Stimulated activated CD4-positive, alpha-beta T cell treated with anti-CD3 and anti-CD28 coated beads, Interleukin-15, amount 100 ng/mL, for 1 hour (primary cell): ENCODE measurements around the gene AMN.

Experiments used
- DNase-seq, 2 donors: peaks; one replicate each; pipeline ENCODE4 v3.0.0-alpha.2; 2020; ENCODE audit warnings: low read depth in 1 of 2, low spot score in 1 of 2

The AMN gene

GRCh38 chr14:102965282-102965681 is 42.8 kb downstream of the AMN start:
- no peak for DNase-seq

DNA sequence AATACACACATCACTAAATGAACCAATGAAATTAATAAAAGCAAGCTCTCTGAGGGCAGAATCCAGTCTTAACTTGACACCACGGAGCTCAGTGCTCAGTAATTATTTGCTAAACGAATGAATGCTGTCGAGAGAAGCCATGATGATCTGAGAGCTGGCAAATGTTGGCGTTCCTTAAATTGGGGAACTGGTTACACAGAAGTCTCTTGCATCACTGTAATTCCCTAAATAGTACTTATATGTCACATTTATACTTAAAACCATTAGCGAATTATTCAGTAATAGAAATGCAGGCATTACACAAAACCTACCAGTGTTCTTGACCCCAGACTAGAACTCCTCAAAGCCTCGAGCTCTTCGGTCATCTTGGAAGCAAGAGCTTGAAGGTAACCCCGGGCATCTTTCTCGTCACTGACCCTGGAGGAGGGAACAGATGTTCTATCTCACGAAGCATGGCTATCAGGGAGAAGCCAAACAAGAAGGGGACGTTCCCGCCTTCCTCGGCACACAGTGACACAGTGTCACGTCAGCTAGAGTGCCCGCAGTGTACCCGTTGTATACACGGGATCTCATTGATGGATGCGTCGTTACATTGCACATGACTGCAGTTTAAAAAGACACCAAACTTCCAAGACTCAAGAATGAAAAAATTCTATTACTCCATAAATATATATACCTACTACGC is 43.6 kb downstream of the AMN start:
- no peak for DNase-seq

DNA sequence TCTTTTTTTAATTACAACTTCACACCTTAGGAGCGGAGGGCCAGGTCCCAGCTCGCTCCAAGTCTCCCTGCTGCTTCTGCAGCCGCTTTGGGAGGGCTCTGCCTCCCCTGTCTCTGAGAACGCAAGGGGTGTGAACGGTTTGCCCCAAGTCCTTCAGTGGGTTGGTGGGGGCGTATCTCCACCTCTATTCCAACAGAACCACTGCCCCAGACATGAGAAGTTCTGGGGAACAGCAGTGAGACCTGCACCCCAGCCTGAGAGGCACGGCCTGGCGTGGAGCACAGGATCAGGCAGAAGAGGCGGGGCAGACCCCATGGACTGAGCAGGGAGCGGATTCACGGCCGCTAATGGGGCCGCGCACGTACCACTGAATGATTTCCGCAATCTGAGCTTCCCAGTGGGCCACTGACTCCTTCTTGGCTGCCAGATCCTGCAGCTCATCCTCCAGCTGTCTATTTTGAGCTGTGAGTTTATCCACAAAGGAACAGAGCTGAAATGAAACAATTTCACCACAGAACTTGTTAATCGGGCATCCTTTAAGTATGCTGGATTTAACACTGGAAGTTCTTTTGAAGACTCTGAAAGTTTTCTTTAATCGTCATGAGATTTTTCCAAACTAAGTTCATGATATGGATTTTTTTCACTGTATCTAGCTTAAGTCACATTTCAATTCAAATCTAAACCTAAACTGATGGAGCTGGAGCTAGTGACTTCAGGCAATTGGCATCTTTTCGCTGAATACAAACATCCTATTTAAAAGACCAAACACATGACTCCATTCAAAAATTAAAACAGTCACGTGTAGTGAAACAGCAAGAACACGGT is 44.4 kb downstream of the AMN start:
- no peak for DNase-seq

DNA sequence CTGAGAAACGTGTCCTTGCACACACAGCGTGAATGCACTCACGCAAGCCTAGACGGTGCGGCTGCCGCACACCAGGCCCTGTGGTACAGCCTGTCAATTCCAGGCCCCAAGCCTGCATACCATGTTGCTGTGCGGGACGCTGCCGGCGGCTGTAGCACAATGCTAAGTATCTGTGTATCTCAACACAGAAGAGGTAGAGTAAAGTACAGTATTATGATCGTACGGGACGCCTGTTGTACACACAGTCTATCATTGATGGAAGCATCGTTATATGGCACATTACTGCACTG is 45.0 kb downstream of the AMN start:
- no peak for DNase-seq

GRCh38 chr14:102968306-102968705 is 45.8 kb downstream of the AMN start:
- no peak for DNase-seq

GRCh38 chr14:102969060-102969791 is 46.8 kb downstream of the AMN start:
- DNase-seq: no peak

DNA sequence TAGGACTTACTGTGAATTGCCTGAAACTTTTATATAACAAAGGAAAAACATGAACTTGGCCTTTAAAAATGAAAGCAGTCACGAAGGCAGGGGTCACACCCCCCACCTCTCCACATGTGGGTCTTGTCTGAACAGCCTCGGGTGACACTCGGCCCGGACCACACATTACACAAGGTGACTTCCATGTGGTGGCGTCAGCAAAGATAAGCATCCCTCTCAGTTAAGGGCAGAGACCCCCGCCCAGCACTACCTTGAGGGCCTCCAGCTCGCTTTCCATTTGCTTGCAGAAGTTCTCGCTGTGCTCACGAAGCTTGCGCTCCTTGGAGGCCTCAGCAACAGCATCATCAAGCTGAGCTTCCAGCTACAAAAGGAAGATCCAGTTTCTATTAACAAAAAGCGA is 47.4 kb downstream of the AMN start:
- DNase-seq: no peak

- DNase-seq: no peak
Measured at GRCh38 chr14:102970496-102970895, 48.0 kb downstream of the AMN start.

DNA sequence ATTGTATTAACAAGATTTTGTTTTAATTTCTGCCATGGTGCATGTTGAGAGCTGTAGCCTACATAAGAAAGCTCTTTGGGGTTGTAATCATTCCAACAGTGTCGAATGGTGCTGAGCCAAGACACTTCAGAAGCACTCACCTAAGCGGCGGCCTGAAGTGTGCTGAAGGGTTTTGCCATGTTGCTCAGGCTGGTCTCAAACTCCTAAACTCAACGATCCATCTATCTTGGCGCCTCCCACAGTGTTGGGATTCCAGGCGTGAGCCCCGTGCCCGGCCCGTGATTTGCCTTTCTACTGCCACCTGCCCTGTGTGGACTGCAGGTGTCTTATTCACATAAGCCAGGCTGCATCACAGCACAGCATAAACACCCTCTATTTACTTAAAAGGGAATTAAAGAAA is 48.9 kb downstream of the AMN start:
- no peak for DNase-seq

DNA sequence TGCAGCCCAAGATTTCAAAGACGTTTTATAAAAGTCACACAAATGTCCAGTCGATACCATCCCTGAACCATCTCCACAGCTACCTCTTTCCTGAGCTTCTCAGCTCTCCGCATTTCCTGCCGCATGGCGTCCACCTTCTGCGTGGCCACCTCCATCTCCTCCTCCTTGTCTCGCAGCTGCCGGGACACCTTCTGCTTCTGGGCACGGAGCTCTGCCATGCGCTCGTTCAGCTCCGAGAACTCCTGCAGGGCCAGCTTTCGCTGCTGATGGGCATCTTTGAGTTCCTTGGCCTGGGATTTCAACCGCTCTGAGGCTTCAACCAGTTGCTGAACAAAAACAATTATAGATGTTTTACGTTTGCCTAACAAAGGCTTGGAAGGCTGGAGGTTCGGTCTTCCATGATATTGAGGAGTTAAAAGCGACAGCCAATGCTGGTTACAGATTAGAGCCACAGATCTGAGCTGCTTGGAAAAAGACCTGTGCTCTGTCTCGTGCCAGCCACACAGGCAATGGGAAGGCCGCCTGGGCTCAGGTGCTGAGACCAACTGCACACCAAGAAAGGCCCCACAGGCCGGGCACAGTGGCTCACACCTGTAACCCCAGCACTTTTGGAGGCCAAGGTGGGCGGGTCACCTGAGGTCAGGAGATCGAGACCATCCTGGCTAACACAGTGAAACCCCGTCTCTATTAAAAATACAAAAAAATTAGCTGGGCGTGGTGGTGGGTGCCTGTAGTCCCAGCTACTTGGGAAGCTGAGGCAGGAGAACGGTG is 49.6 kb downstream of the AMN start:
- DNase-seq: no peak

GRCh38 chr14:102973706-102974285 is 51.3 kb downstream of the AMN start:
- no peak for DNase-seq

DNA sequence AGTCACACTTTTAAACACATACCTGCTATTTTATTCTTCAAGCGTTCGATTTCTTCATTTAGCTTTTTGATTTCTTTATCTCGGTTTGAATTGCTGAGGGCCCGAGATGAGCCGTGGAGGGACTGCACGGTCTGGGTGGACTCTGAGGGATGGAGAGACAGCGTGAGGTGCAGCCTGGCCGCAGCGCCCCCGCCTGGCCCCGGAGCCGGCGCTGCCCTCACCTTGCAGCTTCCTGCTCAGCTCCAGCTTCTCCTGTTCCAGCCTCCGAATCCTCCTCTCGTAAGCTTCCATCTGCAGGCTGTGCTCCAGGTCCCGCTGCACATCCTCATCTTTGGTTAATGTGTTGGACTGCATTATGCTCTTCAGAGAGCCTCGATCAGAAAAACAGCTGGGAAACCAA is 53.2 kb downstream of the AMN start:
- DNase-seq: no peak

DNA sequence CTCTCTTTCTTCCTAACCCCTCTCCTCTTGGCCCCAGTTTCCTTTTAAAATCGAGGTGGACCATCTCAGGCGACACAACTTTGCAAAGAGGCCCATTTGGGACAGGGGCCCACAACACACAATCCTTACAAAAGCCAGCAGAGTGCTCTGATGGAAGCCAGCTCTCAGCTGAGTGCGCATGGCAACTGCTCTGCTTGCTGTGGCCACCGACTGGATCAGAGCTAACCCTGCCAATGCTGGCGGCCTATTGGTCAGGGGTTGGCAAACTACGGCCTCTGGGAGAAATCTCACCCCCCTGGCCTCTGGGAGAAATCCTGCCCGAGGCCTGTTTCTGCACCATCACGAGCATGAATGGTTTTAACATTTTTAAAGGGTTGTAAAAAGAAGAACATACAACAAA is 55.0 kb downstream of the AMN start:
- DNase-seq: no peak

GRCh38 chr14:102979406-102979805 is 56.9 kb downstream of the AMN start:
- no peak for DNase-seq

DNA sequence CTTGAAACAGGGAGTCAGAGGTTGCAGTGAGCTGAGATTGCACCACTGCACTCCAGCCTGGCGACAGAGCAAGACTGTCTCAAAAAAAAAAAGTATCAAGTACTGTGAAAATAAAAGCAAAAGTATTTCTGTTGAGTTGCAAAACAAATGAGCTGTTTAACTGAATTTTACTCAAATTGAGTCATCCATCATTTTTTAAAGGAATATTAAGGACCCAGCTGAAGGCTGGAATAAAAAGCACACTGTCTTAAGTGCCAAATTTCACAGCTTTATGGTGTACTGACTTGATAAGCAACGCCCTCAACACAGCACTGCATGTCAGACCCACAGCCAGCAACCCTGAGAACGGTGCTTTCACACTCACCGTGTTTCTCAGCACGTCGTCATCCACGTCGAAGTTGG is 57.9 kb downstream of the AMN start:
- DNase-seq: no peak
